Testis (tissue), 2 donors: ENCODE results near the gene WDR27.

ENCODE experiments used
- CTCF ChIP-seq, 3 experiments: fragments of 450-650 bp in 2 of 3; fragments of 200-600 bp in 1 of 3; sonication (generic) in 1 of 3; IDR thresholded peaks; one replicate each; pipeline ENCODE4 v1.5.1; 2016 to 2019; ENCODE audit warnings: antibody characterized with exemption in 3 of 3, mild to moderate bottlenecking in 2 of 3, moderate library complexity in 1 of 3
- POLR2A ChIP-seq: fragments of 450-650 bp; IDR thresholded peaks from one replicate; pipeline ENCODE4 v1.6.1; 2017; ENCODE audit warnings: antibody characterized with exemption, mild to moderate bottlenecking, moderate library complexity

- TF ChIP-seq CTCF (IDR thresholded peaks at IDR 0.05) = no peak
- no peak for TF ChIP-seq POLR2A
Observed at GRCh38 chr6:169518451-169518850, 183.4 kb downstream of the WDR27 start.
